Suprapubic skin (tissue), 4 donors: ENCODE measurements around the gene GAPDHS. TPM values are rescaled to one million over a fixed set of nuclear protein-coding genes. Genes with fewer than 3 reads are reported as not detected.

Source experiments
- DNase-seq, 2 donors: peaks; one replicate each; pipeline ENCODE4 v3.0.0-alpha.2; 2019; ENCODE audit warnings: low spot score in 2 of 2
- H3K27ac ChIP-seq: fragments of 200-600 bp; sonication (generic); one replicate; pipeline ENCODE4 v1.5.1; 2019
- H3K27me3 ChIP-seq: fragments of 200-600 bp; sonication (generic); one replicate; pipeline ENCODE4 v1.5.1; 2019
- H3K36me3 ChIP-seq: fragments of 200-600 bp; sonication (generic); one replicate; pipeline ENCODE4 v1.5.1; 2019
- H3K4me1 ChIP-seq: fragments of 200-600 bp; sonication (generic); one replicate; pipeline ENCODE4 v1.5.1; 2019
- H3K4me3 ChIP-seq: fragments of 200-600 bp; sonication (generic); one replicate; pipeline ENCODE4 v1.5.1; 2019; ENCODE audit warnings: mild to moderate bottlenecking
- H3K9me3 ChIP-seq: fragments of 200-600 bp; sonication (generic); one replicate; pipeline ENCODE4 v1.5.1; 2019
- CTCF ChIP-seq, 2 donors: fragments of 200-600 bp in 1 of 2; fragments of 450-650 bp in 1 of 2; sonication (generic) in 1 of 2; IDR thresholded peaks; one replicate each; pipeline ENCODE4 v1.5.1; 2016 to 2019; ENCODE audit warnings: antibody characterized with exemption in 2 of 2, mild to moderate bottlenecking in 1 of 2, moderate library complexity in 1 of 2
- EP300 ChIP-seq: sonication (generic); formaldehyde crosslinking; IDR thresholded peaks from one replicate; pipeline ENCODE4 v1.6.1; 2017; ENCODE audit warnings: antibody characterized with exemption
- POLR2A ChIP-seq, 2 donors: fragments of 450-650 bp; IDR thresholded peaks; one replicate each; pipeline ENCODE4 v1.6.1; 2017; ENCODE audit warnings: antibody characterized with exemption in 2 of 2, mild to moderate bottlenecking in 2 of 2, moderate library complexity in 2 of 2
- POLR2AphosphoS5 ChIP-seq, 3 donors: sonication (generic); formaldehyde crosslinking; IDR thresholded peaks; one replicate each; pipeline ENCODE4 v1.6.1; 2017; ENCODE audit warnings: antibody characterized with exemption in 3 of 3
- WGBS: methylation state at CpG from one replicate; pipeline ENCODE4 v1.1.5; 2018; 5-methylcytosine and 5-hydroxymethylcytosine counted together
- total RNA-seq, 4 donors: library from RNA; depleted of rRNA; stranded (reverse); fragments of >200 nt; gene quantifications; one replicate each; pipeline ENCODE4 v1.1.0, GENCODE V29; 2016

The GAPDHS gene
- total RNA-seq, 4 donors from 2014 or later = 4.1 to 8.4 (median 6.4) TPM

GRCh38 chr19:35510626-35510964 is 22.7 kb upstream of the GAPDHS start:
- peaks cover 32% of the 10 kb centered on the region for H3K4me1 ChIP-seq
- H3K27me3 ChIP-seq = peaks cover 37% of the 10 kb centered on the region
- H3K27ac ChIP-seq = no peak overlapping the region
- H3K9me3 ChIP-seq = no peaks in the 10 kb centered on the region
- 38% methylated on average over 4 of the region's 15 CpGs for WGBS
- TF ChIP-seq POLR2AphosphoS5 (IDR thresholded peaks at IDR 0.05) (no peak), CTCF (IDR thresholded peaks at IDR 0.05) (peak in 1 of 2 donors; percentile 1)
- peak overlapping the region; percentile 51 for H3K4me3 ChIP-seq
- H3K36me3 ChIP-seq = no peaks in the 10 kb centered on the region
- DNase-seq = no peak

GRCh38 chr19:35511337-35511736 is 21.9 kb upstream of the GAPDHS start:
- no peak overlapping the region for H3K27ac ChIP-seq
- H3K9me3 ChIP-seq = no peaks in the 10 kb centered on the region
- no peaks in the 10 kb centered on the region for H3K36me3 ChIP-seq
- 40% methylated on average over 1 of the region's 7 CpGs for WGBS
- no peak for DNase-seq
- peak overlapping the region; percentile 51 for H3K4me3 ChIP-seq
- TF ChIP-seq POLR2A (IDR thresholded peaks at IDR 0.05) (no peak), CTCF (IDR thresholded peaks at IDR 0.05) (no peak), EP300 (no peak), POLR2AphosphoS5 (IDR thresholded peaks at IDR 0.05) (no peak)
- H3K4me1 ChIP-seq = peaks cover 32% of the 10 kb centered on the region
- H3K27me3 ChIP-seq = peaks cover 37% of the 10 kb centered on the region

GRCh38 chr19:35512831-35513627 is 20.2 kb upstream of the GAPDHS start:
- TF ChIP-seq CTCF (IDR thresholded peaks at IDR 0.05) = no peak
- TF ChIP-seq EP300 = no peak
- TF ChIP-seq POLR2AphosphoS5 (IDR thresholded peaks at IDR 0.05) = no peak
- no peak for TF ChIP-seq POLR2A (IDR thresholded peaks at IDR 0.05)
- Histone ChIP-seq H3K4me3 (no peak overlapping the region), H3K4me1 (peaks cover 35% of the 10 kb centered on the region), H3K27me3 (peaks cover 37% of the 10 kb centered on the region), H3K36me3 (no peaks in the 10 kb centered on the region), H3K27ac (peak overlapping the region; percentile 36), H3K9me3 (no peaks in the 10 kb centered on the region)
- no peak for DNase-seq
- WGBS = 80% methylated on average over 15 of the region's 15 CpGs

GRCh38 chr19:35513628-35514281 is 19.5 kb upstream of the GAPDHS start, which contains the start of gene DMKN:
TSS of gene DMKN (minus strand) at chr19:35513649. CDS start at chr19:35513475, 174 bp downstream.
- WGBS = 29% methylated on average over 14 of the region's 15 CpGs
- Histone ChIP-seq H3K27ac (peak within 1 kb of the TSS; percentile 81), H3K36me3 (no peaks in the 10 kb centered on the region), H3K27me3 (peaks cover 37% of the 10 kb centered on the region), H3K4me3 (peak within 1 kb of the TSS; percentile 11), H3K9me3 (no peaks in the 10 kb centered on the region), H3K4me1 (peaks cover 38% of the 10 kb centered on the region)
- TF ChIP-seq CTCF (IDR thresholded peaks at IDR 0.05) (no peak), POLR2AphosphoS5 (IDR thresholded peaks at IDR 0.05) (no peak), POLR2A (IDR thresholded peaks at IDR 0.05) (no peak), EP300 (no peak)
- DNase-seq = no peak

- peaks cover 34% of the 10 kb centered on the region for H3K27me3 ChIP-seq
- WGBS = 79% methylated on average over 3 of the region's 20 CpGs
- TF ChIP-seq POLR2AphosphoS5 (IDR thresholded peaks at IDR 0.05) = no peak
- no peak for TF ChIP-seq EP300
- no peak for TF ChIP-seq CTCF (IDR thresholded peaks at IDR 0.05)
- TF ChIP-seq POLR2A (IDR thresholded peaks at IDR 0.05) = no peak
- H3K27ac ChIP-seq = peak overlapping the region; percentile 81
- no peaks in the 10 kb centered on the region for H3K36me3 ChIP-seq
- H3K4me3 ChIP-seq = no peak overlapping the region
- DNase-seq = no peak
- no peaks in the 10 kb centered on the region for H3K9me3 ChIP-seq
- H3K4me1 ChIP-seq = peaks cover 37% of the 10 kb centered on the region
Measured at GRCh38 chr19:35514282-35514809, 18.9 kb upstream of the GAPDHS start.
